GM12878 (cell line): ENCODE data around the gene GALNT18. TPM values are rescaled to one million over a fixed set of nuclear protein-coding genes. Genes with fewer than 3 reads are reported as not detected.

Source experiments
- ATAC-seq: fragments of 200-7000 bp; cut with Tn5 transposase; 3 replicates; pipeline ENCODE4 v1.9.1; 2020; ENCODE audit warnings: mild to moderate bottlenecking, moderate library complexity
- BruUV-seq: library from RNA; stranded (reverse); fragments of 400-500 nt; replicated peaks from 2 replicates; lab custom pipeline; 2021; lab: Mats Ljungman, UMichigan
- CTCF ChIA-PET: fragments of 300-600 bp; sonication (Branson Sonifier 250); formaldehyde crosslinking; extraction: SDS; loops from one replicate; lab custom pipeline; 2021; ENCODE audit warnings: inconsistent platforms; lab: Yijun Ruan, JAX
- POLR2A ChIA-PET: fragments of 350-600 bp; formaldehyde crosslinking; extraction: SDS; loops from one replicate; lab custom pipeline; 2021; ENCODE audit warnings: inconsistent platforms; lab: Charles Lee
- RAD21 ChIA-PET: fragments of 300-600 bp; sonication (Branson Sonifier 250); formaldehyde crosslinking; loops from one replicate; lab custom pipeline; 2023; ENCODE audit warnings: antibody characterized with exemption; ENCODE audit not compliant: unreplicated experiment; lab: Charles Lee
- SMC1A ChIA-PET: fragments of 300-600 bp; sonication (Branson Sonifier 250); formaldehyde crosslinking; loops from one replicate; lab custom pipeline; 2023; ENCODE audit not compliant: unreplicated experiment, uncharacterized antibody; lab: Charles Lee
- DNase-seq: peaks from one replicate; pipeline ENCODE4 v3.0.0-alpha.2; 2011; ENCODE audit warnings: low read depth, low spot score
- FAIRE-seq: peaks from 3 replicates; lab custom pipeline; 2011; peaks lifted over from hg19 to GRCh38; lab: Jason Lieb, UNC
- H2AFZ ChIP-seq: 2 replicates; pipeline ENCODE4 v1.6.0; 2011; ENCODE audit warnings: low read depth, low read length, control low read depth; ENCODE audit not compliant: control insufficient read depth
- H3K27ac ChIP-seq: 2 replicates; pipeline ENCODE4 v1.5.1; 2011; ENCODE audit warnings: control low read depth; ENCODE audit not compliant: control insufficient read depth, insufficient read depth
- H3K27me3 ChIP-seq, 2 experiments: replicated peaks in 1 of 2; 2 replicates each; pipeline versions ENCODE4 v1.6.0 to v1.6.1; 2011; ENCODE audit warnings: low read length in 1 of 2; ENCODE audit not compliant: control insufficient read depth in 2 of 2, insufficient read depth in 2 of 2
- H3K36me3 ChIP-seq, 2 experiments: 2 replicates each; pipeline ENCODE4 v1.5.1; 2011; ENCODE audit warnings: low read length in 1 of 2; ENCODE audit not compliant: control insufficient read depth in 2 of 2, insufficient read depth in 2 of 2
- H3K4me1 ChIP-seq: 2 replicates; pipeline ENCODE4 v1.6.1; 2011; ENCODE audit warnings: mild to moderate bottlenecking, low read length, moderate library complexity, mixed read lengths; ENCODE audit not compliant: control insufficient read depth, insufficient read depth
- H3K4me2 ChIP-seq: 2 replicates; pipeline ENCODE4 v1.6.0; 2011; ENCODE audit warnings: control low read depth; ENCODE audit not compliant: control insufficient read depth, insufficient read depth
- H3K4me3 ChIP-seq: fragments of 200-600 bp; sonication (generic); 2 replicates; pipeline ENCODE4 v1.5.1; 2016
- H3K79me2 ChIP-seq: 2 replicates; pipeline ENCODE4 v1.6.0; 2011; ENCODE audit warnings: low read length; ENCODE audit not compliant: control insufficient read depth, insufficient read depth
- H3K9ac ChIP-seq: 2 replicates; pipeline ENCODE4 v1.8.0; 2011; ENCODE audit warnings: low read length, control low read depth, mixed read lengths; ENCODE audit not compliant: control insufficient read depth, insufficient read depth
- H3K9me3 ChIP-seq: replicated peaks from 3 replicates; pipeline ENCODE4 v1.5.1; 2011; ENCODE audit warnings: mild to moderate bottlenecking, low read length; ENCODE audit not compliant: control insufficient read depth, insufficient read depth
- H4K20me1 ChIP-seq: 2 replicates; pipeline ENCODE4 v1.6.0; 2011; ENCODE audit not compliant: control insufficient read depth, insufficient read depth
- CUX1 ChIP-seq: IDR thresholded peaks from 2 replicates; pipeline ENCODE4 v1.6.1; 2012; ENCODE audit warnings: improper control_type of control experiment, low read depth, low read length; ENCODE audit not compliant: insufficient replicate concordance
- MYC ChIP-seq: IDR thresholded peaks from 2 replicates; pipeline ENCODE4 v1.6.1; 2011; ENCODE audit warnings: mild to moderate bottlenecking, low read length, moderate library complexity, inconsistent platforms; ENCODE audit not compliant: insufficient read depth, insufficient replicate concordance, insufficient read length, severe bottlenecking
- PBX3 ChIP-seq: IDR thresholded peaks from 2 replicates; pipeline ENCODE4 v1.6.1; 2011; ENCODE audit warnings: mild to moderate bottlenecking, low read depth, low read length, moderate library complexity; ENCODE audit not compliant: insufficient replicate concordance
- SUPT20H ChIP-seq: IDR thresholded peaks from 2 replicates; pipeline ENCODE4 v1.6.1; 2011; ENCODE audit warnings: low read depth, mild to moderate bottlenecking, low read length, moderate library complexity, borderline replicate concordance; ENCODE audit not compliant: control insufficient read depth
- TCF7 ChIP-seq: IDR thresholded peaks from 2 replicates; pipeline ENCODE4 v1.6.1; 2014; ENCODE audit warnings: antibody characterized with exemption, borderline replicate concordance
- ZNF687 ChIP-seq: fragments of 450-650 bp; IDR thresholded peaks from 2 replicates; pipeline ENCODE4 v1.6.1; 2017; ENCODE audit warnings: mild to moderate bottlenecking, moderate library complexity
- WGBS: methylation state at CpG from one replicate; pipeline ENCODE4 v1.1.6; 2016; ENCODE audit warnings: low lambda C conversion rate; ENCODE audit not compliant: insufficient replicate concordance, insufficient coverage; ENCODE audit errors: missing lambda C conversion rate; 5-methylcytosine and 5-hydroxymethylcytosine counted together
- in situ Hi-C: fragments of 300-500 bp; cut with MboI; formaldehyde crosslinking; loops from 9 replicates; pipeline ENCODE4 v1.14.3; 2018; ENCODE audit warnings: mixed read lengths
- intact Hi-C: fragments of 100-400 bp; cut with micrococcal nuclease; formaldehyde crosslinking; loops from one replicate; pipeline ENCODE4 v1.14.2; 2022; ENCODE audit not compliant: unreplicated experiment
- polyA plus RNA-seq, 11 experiments: library from polyadenylated mRNA; depleted of rRNA in 4 of 11; unstranded in 6 of 11; stranded (reverse) in 5 of 11; fragments of >200 nt; fragmentation: Nextera tagmentation in 4 of 11; fragmentation: Illumina TruSeq in 1 of 11; extraction: Ambion mirVana in 4 of 11; extraction: Trizol in 1 of 11; gene quantifications; 1 replicate in 1 of 11; 2 replicates in 10 of 11; pipeline versions ENCODE4 v1.2.1 to v1.2.3, GENCODE V29; 2011 to 2016; ENCODE audit warnings: inconsistent platforms in 2 of 11, missing spikeins in 2 of 11, low read depth in 1 of 11
- total RNA-seq, 4 experiments: library from RNA; depleted of rRNA in 3 of 4; stranded (reverse); fragments of >200 nt in 3 of 4; fragmentation: Illumina TruSeq in 1 of 4; extraction: Trizol in 1 of 4; gene quantifications; 2 replicates each; pipeline versions ENCODE4 v1.2.1 to v1.2.3, GENCODE V29; 2013 to 2021

GALNT18 gene
- total and polyA plus RNA-seq, 10 of the 15 experiments (the other 5 are each of a cell fraction or from before 2014, with no cell fraction given): 1.2 to 14.2 (median 6.3) TPM

GRCh38 chr11:11359611-11360010, 262.2 kb downstream of the GALNT18 start:
- no peak overlapping the region for H3K4me3 ChIP-seq
- H3K9me3 ChIP-seq: no peaks in the 10 kb centered on the region
- H3K4me2 ChIP-seq: no peak overlapping the region
- POLR2A ChIA-PET: no interaction called here
- SMC1A ChIA-PET: no interaction called here
- intact Hi-C loops: no loop called here
- no peaks in the 10 kb centered on the region for H3K27me3 ChIP-seq
- TF ChIP-seq MYC (no peak), SUPT20H (no peak), PBX3 (no peak)
- H3K9ac ChIP-seq: no peak overlapping the region
- ATAC-seq (no peak), DNase-seq (no peak), FAIRE-seq (no peak)
- H4K20me1 ChIP-seq: no peaks in the 10 kb centered on the region
- in situ Hi-C loops: no loop called here
- CTCF ChIA-PET: no interaction called here
- no peak overlapping the region for H3K27ac ChIP-seq
- BruUV-seq: no TSS peak
- RAD21 ChIA-PET: no interaction called here
- no peaks in the 10 kb centered on the region for H3K36me3 ChIP-seq
- no peaks in the 10 kb centered on the region for H3K4me1 ChIP-seq
- WGBS: 33% methylated on average over 3 of the region's 3 CpGs
- H3K79me2 ChIP-seq: no peaks in the 10 kb centered on the region
- no peak overlapping the region for H2AFZ ChIP-seq

GRCh38 chr11:11356842-11357241, 265.0 kb downstream of the GALNT18 start:
- no peak overlapping the region for H3K4me2 ChIP-seq
- H3K79me2 ChIP-seq: no peaks in the 10 kb centered on the region
- POLR2A ChIA-PET: no interaction called here
- in situ Hi-C loops (no loop called here), intact Hi-C loops (no loop called here)
- H3K9me3 ChIP-seq: no peaks in the 10 kb centered on the region
- H2AFZ ChIP-seq: no peak overlapping the region
- H3K36me3 ChIP-seq: no peaks in the 10 kb centered on the region
- no peak for DNase-seq
- TF ChIP-seq TCF7: no peak
- TF ChIP-seq ZNF687: no peak
- no peak for TF ChIP-seq CUX1
- no peaks in the 10 kb centered on the region for H4K20me1 ChIP-seq
- SMC1A ChIA-PET: no interaction called here
- H3K4me3 ChIP-seq: no peak overlapping the region
- no peak overlapping the region for H3K27ac ChIP-seq
- no peaks in the 10 kb centered on the region for H3K4me1 ChIP-seq
- RAD21 ChIA-PET: interaction anchor here (1.1 kb wide), 1 partner anchor 37 kb away, joined by 3 read pairs; no protein-coding TSS in a partner anchor
- no TSS peak for BruUV-seq
- no peak for ATAC-seq
- CTCF ChIA-PET: interaction anchor here (0.7 to 0.8 kb wide), 2 partner anchors 25 to 329 kb away, joined by 3 read pairs; no protein-coding TSS in a partner anchor
- H3K9ac ChIP-seq: no peak overlapping the region
- no peak for FAIRE-seq
- WGBS: 66% methylated on average over 9 of the region's 9 CpGs
- H3K27me3 ChIP-seq: no peaks in the 10 kb centered on the region
